A549 (cell line): ENCODE measurements around the gene ZNF469.

Source experiments
- BCL3 ChIP-seq: fragments of >200 bp; sonication (Bioruptor Twin); formaldehyde crosslinking; IDR thresholded peaks from 3 replicates; pipeline ENCODE4 v1.6.1; 2016
- CTCF ChIP-seq: fragments of >200 bp; sonication (Bioruptor Twin); formaldehyde crosslinking; IDR thresholded peaks from 3 replicates; pipeline ENCODE4 v1.5.1; 2016
- MAFK ChIP-seq: fragments of 450-650 bp; IDR thresholded peaks from 2 replicates; pipeline ENCODE4 v1.6.1; 2014; ENCODE audit not compliant: partially characterized antibody
- MAX ChIP-seq: IDR thresholded peaks from 2 replicates; pipeline ENCODE4 v1.6.1; 2012
- POLR2A ChIP-seq: IDR thresholded peaks from 2 replicates; pipeline ENCODE4 v1.6.1; 2012; ENCODE audit warnings: mild to moderate bottlenecking, low read length
- SMC3 ChIP-seq: fragments of >200 bp; sonication (Bioruptor Twin); formaldehyde crosslinking; IDR thresholded peaks from 3 replicates; pipeline ENCODE4 v1.6.1; 2018; ENCODE audit warnings: inconsistent platforms
- SREBF2 ChIP-seq: fragments of 450-650 bp; IDR thresholded peaks from 2 replicates; pipeline ENCODE4 v1.6.1; 2014; ENCODE audit warnings: mild to moderate bottlenecking, moderate library complexity
- ZNF302 ChIP-seq: fragments of 250-450 bp; sonication (Bioruptor Pico); IDR thresholded peaks from 2 replicates; pipeline ENCODE4 v1.9.0; 2021; ENCODE audit warnings: inconsistent platforms, mild to moderate bottlenecking, moderate library complexity

GRCh38 chr16:88340755-88341150 is 42.0 kb upstream of the ZNF469 start:
- TF ChIP-seq POLR2A, result no peak
- TF ChIP-seq CTCF, result no peak
- no peak for TF ChIP-seq BCL3
- no peak for TF ChIP-seq SREBF2
- no peak for TF ChIP-seq MAX
- no peak for TF ChIP-seq MAFK
- no peak for TF ChIP-seq ZNF302 (CRISPR knock-in tag)
- no peak for TF ChIP-seq SMC3
